Spleen (tissue), 11 donors: ENCODE data around the gene KLHL13. TPM values are rescaled to one million over a fixed set of nuclear protein-coding genes. Genes with fewer than 3 reads are reported as not detected.

Experiments
- DNase-seq: peaks from one replicate; pipeline ENCODE4 v3.0.0-alpha.2; 2020
- H3K27ac ChIP-seq, 8 donors: fragments of 200-600 bp; sonication (generic) in 7 of 8; 1 replicate in 4 of 8; 2 replicates in 4 of 8; pipeline versions ENCODE4 v1.5.0 to v1.8.0; 2016 to 2021; ENCODE audit warnings: inconsistent platforms in 4 of 8, mild to moderate bottlenecking in 4 of 8, moderate library complexity in 1 of 8
- H3K27me3 ChIP-seq, 7 donors: fragments of 200-600 bp; sonication (generic) in 6 of 7; replicated peaks in 1 of 7; 1 replicate in 4 of 7; 2 replicates in 3 of 7; pipeline versions ENCODE4 v1.5.0 to v1.8.0; 2016 to 2021; ENCODE audit warnings: inconsistent platforms in 3 of 7, mild to moderate bottlenecking in 1 of 7
- H3K36me3 ChIP-seq, 6 donors: fragments of 200-600 bp; sonication (generic) in 5 of 6; 1 replicate in 4 of 6; 2 replicates in 2 of 6; pipeline versions ENCODE4 v1.5.0 to v1.8.0; 2016 to 2021; ENCODE audit warnings: inconsistent platforms in 2 of 6
- H3K4me1 ChIP-seq, 6 donors: fragments of 200-600 bp; sonication (generic) in 5 of 6; 1 replicate in 3 of 6; 2 replicates in 3 of 6; pipeline versions ENCODE4 v1.5.0 to v1.8.0; 2016 to 2021; ENCODE audit warnings: inconsistent platforms in 3 of 6
- H3K4me3 ChIP-seq, 8 donors: fragments of 200-600 bp; sonication (generic) in 7 of 8; 1 replicate in 4 of 8; 2 replicates in 4 of 8; pipeline versions ENCODE4 v1.5.0 to v1.8.0; 2016 to 2021; ENCODE audit warnings: inconsistent platforms in 4 of 8, mild to moderate bottlenecking in 4 of 8, moderate library complexity in 2 of 8
- H3K9me3 ChIP-seq, 8 donors: fragments of 200-600 bp; sonication (generic) in 7 of 8; 1 replicate in 4 of 8; 2 replicates in 4 of 8; pipeline versions ENCODE4 v1.5.0 to v1.8.0; 2016 to 2021; ENCODE audit warnings: inconsistent platforms in 4 of 8
- POLR2A ChIP-seq, 3 donors: fragments of 450-650 bp; IDR thresholded peaks; one replicate each; pipeline ENCODE4 v1.5.1; 2017; ENCODE audit warnings: antibody characterized with exemption in 3 of 3, mild to moderate bottlenecking in 1 of 3
- POLR2AphosphoS5 ChIP-seq, 3 donors: sonication (generic); formaldehyde crosslinking; IDR thresholded peaks; one replicate each; pipeline ENCODE4 v1.5.1; 2017; ENCODE audit warnings: antibody characterized with exemption in 3 of 3
- whole genome bisulfite sequencing, 5 donors: extraction: QIAGEN DNeasy Blood & Tissue Kit in 3 of 5; methylation state at CpG; one replicate each; pipeline versions ENCODE4 v1.1.5 to v1.1.7; 2013 to 2018; 5-methylcytosine and 5-hydroxymethylcytosine counted together
- intact Hi-C: fragments of 100-400 bp; cut with DNase I; formaldehyde crosslinking; loops from one replicate; pipeline ENCODE4 v1.15.0; 2023; ENCODE audit warnings: low total_unique reads
- polyA plus RNA-seq, 3 donors: library from polyadenylated mRNA; stranded (reverse); fragments of 200-250 nt; gene quantifications; one replicate each; pipeline ENCODE4 v1.2.1, GENCODE V29; 2013
- total RNA-seq, 7 donors: library from RNA; depleted of rRNA in 3 of 7; stranded (reverse); fragments of >200 nt in 3 of 7; fragmentation: NEBNext Ultra II Directional in 4 of 7; extraction: Animal tissue kit (Norgen Biotek cat#: 25700) in 4 of 7; gene quantifications; one replicate each; pipeline versions ENCODE4 v1.1.0 to v1.2.1, GENCODE V29; 2016 to 2021
- TF ChIP-seq, protein P1 (sequence below), 11 experiments: fragments of 200-600 bp in 7 of 11; fragments of 450-650 bp in 4 of 11; sonication (generic) in 4 of 11; IDR thresholded peaks in 8 of 11; conservative IDR thresholded peaks in 3 of 11; 1 replicate in 7 of 11; 2 replicates in 4 of 11; pipeline versions ENCODE4 v1.4.0 to v1.8.0; 2016 to 2021; ENCODE audit warnings: antibody characterized with exemption in 11 of 11, inconsistent platforms in 4 of 11, mild to moderate bottlenecking in 1 of 11
- donor health status: healthy with polysubstance abuse.
- donor health status: DM: no; HTN: no; CAD: no; lungs with moderate emphysema.
- donor health status: DM: no; HTN: no; CAD: no.
- donor health status: Bipolar disorder and iron deficiency.
- donor health status: healthy.
- donor health status: DM: no; HTN: no; CAD: no.
- donor health status: DM: yes; HTN: yes; CAD: no.

KLHL13 gene
- total and polyA plus RNA-seq, 10 donors: 0.17 to 2.7 (median 1.5) TPM

DNA sequence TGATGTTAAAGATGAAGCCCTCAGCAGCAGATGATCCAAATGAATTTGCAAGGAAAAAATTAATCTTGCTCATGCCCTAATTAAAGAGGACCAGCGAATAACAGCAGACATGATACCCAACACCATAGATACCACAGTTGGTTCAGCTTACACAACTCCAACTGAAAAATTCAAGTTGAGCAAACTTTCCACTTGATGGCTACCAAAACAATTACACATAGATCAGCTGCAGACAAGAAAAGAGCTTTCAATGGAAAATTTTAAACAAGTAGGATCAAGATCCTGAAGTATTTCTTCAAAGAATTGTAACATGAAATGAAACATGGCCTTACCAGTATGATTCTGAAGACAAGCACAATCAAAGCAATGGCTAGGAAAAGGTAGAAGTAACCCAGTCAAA is 90.0 kb downstream of the KLHL13 start:
- 39 to 92% (median 86%) methylated on average over 1 of the region's 1 CpG for WGBS, 5 donors
- H3K4me3 ChIP-seq: no peak overlapping the region
- H3K27me3 ChIP-seq: no peaks in the 10 kb centered on the region
- no peaks in the 10 kb centered on the region for H3K36me3 ChIP-seq
- no peak overlapping the region for H3K27ac ChIP-seq
- no peaks in the 10 kb centered on the region for H3K4me1 ChIP-seq
- H3K9me3 ChIP-seq: no peaks in the 10 kb centered on the region
- intact Hi-C loops: no loop called here
- no peak for DNase-seq
- no peak for TF ChIP-seq POLR2A (IDR thresholded peaks at IDR 0.05)
- no peak for TF ChIP-seq POLR2AphosphoS5 (IDR thresholded peaks at IDR 0.05)
- TF ChIP-seq, protein P1, sequence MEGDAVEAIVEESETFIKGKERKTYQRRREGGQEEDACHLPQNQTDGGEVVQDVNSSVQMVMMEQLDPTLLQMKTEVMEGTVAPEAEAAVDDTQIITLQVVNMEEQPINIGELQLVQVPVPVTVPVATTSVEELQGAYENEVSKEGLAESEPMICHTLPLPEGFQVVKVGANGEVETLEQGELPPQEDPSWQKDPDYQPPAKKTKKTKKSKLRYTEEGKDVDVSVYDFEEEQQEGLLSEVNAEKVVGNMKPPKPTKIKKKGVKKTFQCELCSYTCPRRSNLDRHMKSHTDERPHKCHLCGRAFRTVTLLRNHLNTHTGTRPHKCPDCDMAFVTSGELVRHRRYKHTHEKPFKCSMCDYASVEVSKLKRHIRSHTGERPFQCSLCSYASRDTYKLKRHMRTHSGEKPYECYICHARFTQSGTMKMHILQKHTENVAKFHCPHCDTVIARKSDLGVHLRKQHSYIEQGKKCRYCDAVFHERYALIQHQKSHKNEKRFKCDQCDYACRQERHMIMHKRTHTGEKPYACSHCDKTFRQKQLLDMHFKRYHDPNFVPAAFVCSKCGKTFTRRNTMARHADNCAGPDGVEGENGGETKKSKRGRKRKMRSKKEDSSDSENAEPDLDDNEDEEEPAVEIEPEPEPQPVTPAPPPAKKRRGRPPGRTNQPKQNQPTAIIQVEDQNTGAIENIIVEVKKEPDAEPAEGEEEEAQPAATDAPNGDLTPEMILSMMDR (IDR thresholded peaks at IDR 0.05 in 8 of 11, conservative IDR thresholded peaks at IDR 0.05 in 3 of 11): no peak

DNA sequence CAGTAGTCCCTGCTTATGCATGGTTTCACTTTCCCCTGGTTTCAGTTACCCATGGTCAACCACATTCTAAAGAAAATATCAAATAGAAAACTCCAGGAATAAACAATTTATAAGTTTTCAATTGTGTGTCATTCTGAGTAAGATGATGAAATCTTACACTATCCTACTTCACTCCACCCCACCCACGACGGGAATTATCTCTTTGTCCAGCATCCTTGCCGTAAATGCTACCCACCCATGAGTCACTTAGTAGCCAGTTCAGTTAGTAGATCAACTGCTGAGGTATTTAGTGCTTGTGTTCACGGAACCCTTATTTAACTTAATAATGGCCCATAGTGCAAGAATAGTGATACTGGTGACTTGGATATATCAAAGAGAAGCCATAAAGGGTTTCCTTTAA is 91.4 kb downstream of the KLHL13 start:
- no peak overlapping the region for H3K27ac ChIP-seq
- H3K4me1 ChIP-seq: no peaks in the 10 kb centered on the region
- 70 to 99% (median 90%) methylated on average over 4 of the region's 4 CpGs for WGBS, 5 donors
- DNase-seq: no peak
- H3K36me3 ChIP-seq: no peaks in the 10 kb centered on the region
- TF ChIP-seq POLR2A (IDR thresholded peaks at IDR 0.05) (no peak), POLR2AphosphoS5 (IDR thresholded peaks at IDR 0.05) (no peak)
- TF ChIP-seq, protein P1 (IDR thresholded peaks at IDR 0.05 in 8 of 11, conservative IDR thresholded peaks at IDR 0.05 in 3 of 11): no peak
- intact Hi-C loops: no loop called here
- H3K9me3 ChIP-seq: no peaks in the 10 kb centered on the region
- H3K27me3 ChIP-seq: no peaks in the 10 kb centered on the region
- no peak overlapping the region for H3K4me3 ChIP-seq

GRCh38 chrX:118024482-118024881 is 92.1 kb downstream of the KLHL13 start:
- 10 to 54% (median 33%) methylated on average over 1 of the region's 1 CpG for WGBS, 5 donors
- intact Hi-C loops: no loop called here
- TF ChIP-seq POLR2A (IDR thresholded peaks at IDR 0.05): no peak
- no peak for TF ChIP-seq POLR2AphosphoS5 (IDR thresholded peaks at IDR 0.05)
- TF ChIP-seq, protein P1 (IDR thresholded peaks at IDR 0.05 in 8 of 11, conservative IDR thresholded peaks at IDR 0.05 in 3 of 11): no peak

DNA sequence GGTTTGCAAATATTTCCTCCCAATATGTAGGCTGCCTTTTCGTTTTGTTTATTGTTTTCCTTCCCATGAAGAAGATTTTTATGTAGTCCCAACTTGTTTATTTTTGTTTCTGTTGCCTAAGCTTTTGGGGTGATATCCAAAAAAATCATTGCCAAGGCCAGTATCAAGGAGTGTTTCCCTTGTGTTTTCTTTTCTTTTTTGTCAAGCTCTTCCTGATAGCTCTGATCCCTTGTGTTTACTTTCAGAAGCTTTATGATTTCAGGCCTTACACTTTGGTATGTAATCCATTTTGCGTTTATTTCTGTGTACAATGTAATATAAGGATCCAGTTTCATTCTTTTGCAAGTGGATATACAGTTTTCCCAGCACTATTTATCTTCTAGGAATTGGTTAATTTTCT is 93.9 kb downstream of the KLHL13 start:
- TF ChIP-seq POLR2A (IDR thresholded peaks at IDR 0.05) (no peak), POLR2AphosphoS5 (IDR thresholded peaks at IDR 0.05) (no peak)
- TF ChIP-seq, protein P1 (IDR thresholded peaks at IDR 0.05 in 8 of 11, conservative IDR thresholded peaks at IDR 0.05 in 3 of 11): no peak

More at GRCh38 chrX:118024482-118024881, 92.1 kb downstream of the KLHL13 start:
- H3K27me3 ChIP-seq: no peaks in the 10 kb centered on the region
- H3K36me3 ChIP-seq: no peaks in the 10 kb centered on the region
- H3K9me3 ChIP-seq: no peaks in the 10 kb centered on the region
- no peak for DNase-seq
- no peak overlapping the region for H3K27ac ChIP-seq
- no peaks in the 10 kb centered on the region for H3K4me1 ChIP-seq
- no peak overlapping the region for H3K4me3 ChIP-seq

More for the DNA sequence above, 93.9 kb downstream of the KLHL13 start:
- Histone ChIP-seq H3K4me1 (no peaks in the 10 kb centered on the region), H3K4me3 (no peak overlapping the region), H3K27ac (no peak overlapping the region), H3K36me3 (no peaks in the 10 kb centered on the region), H3K9me3 (peaks cover 0 to 8% (median 0%) of the 10 kb centered on the region in 8 donors), H3K27me3 (no peaks in the 10 kb centered on the region)
- DNase-seq: no peak
- intact Hi-C loops: no loop called here
- 38 to 76% (median 70%) methylated on average over 2 of the region's 2 CpGs for WGBS, 5 donors
